Measurements from ENCODE around the gene ADCYAP1R1.

The ADCYAP1R1 gene

DNA sequence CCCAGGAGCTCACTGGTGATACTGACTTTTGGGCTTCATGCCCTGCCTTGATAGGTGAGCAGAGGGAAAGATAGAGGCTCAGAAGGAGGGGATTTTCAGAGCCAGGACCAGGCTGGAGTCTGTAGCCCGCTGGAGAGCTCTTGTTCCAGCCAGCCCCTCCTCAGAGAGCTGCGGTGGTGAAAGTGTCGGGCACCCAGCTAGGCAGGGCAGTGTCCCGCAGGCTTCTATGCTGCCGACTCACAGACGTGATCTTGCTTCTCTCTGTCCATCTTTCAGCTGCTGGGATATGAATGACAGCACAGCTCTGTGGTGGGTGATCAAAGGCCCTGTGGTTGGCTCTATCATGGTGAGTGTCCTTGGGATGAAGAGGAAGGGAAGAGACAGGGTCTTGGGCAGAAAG is 35.2 kb downstream of the ADCYAP1R1 start:
- DNase-seq (ENCODE audit: low read depth), result no peak

DNA sequence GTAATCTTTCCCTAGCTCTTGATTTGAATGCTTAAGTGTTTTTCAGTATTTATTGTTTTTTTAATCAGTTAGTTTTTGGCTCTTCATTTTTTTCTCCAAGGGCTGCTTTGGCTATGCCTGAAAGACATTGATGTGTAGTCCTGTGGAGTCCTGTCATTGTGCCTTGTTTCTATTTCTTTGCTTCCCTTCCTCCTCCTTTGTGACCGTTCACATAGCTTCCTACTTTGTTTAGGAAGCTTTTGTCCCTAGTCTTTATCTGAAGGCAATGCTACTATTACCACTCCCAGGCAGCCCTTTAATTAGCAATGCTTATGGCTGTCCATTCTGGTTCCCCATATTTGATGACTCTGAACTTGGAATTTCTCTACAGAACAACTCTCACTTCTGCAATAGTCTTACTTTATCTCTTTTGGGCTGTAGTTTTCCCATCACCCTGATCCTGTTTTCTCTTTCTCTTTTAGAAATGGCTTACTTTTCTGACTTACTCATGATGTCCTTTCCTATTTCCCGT is 39.9 kb downstream of the ADCYAP1R1 start:
- no peak for DNase-seq (ENCODE audit: low read depth)

- DNase-seq (ENCODE audit: low read depth), result no peak
These were observed 40.5 kb downstream of the ADCYAP1R1 start for GRCh38 chr7:31092606-31093005.

- no peak for DNase-seq (ENCODE audit: low read depth)
These were observed 41.2 kb downstream of the ADCYAP1R1 start for GRCh38 chr7:31093282-31093681.

GRCh38 chr7:31094271-31094670 is 42.2 kb downstream of the ADCYAP1R1 start:
- no peak for DNase-seq (ENCODE audit: low read depth)

- no peak for DNase-seq (ENCODE audit: low read depth)
These were observed 43.4 kb downstream of the ADCYAP1R1 start for GRCh38 chr7:31095286-31096197.

DNA sequence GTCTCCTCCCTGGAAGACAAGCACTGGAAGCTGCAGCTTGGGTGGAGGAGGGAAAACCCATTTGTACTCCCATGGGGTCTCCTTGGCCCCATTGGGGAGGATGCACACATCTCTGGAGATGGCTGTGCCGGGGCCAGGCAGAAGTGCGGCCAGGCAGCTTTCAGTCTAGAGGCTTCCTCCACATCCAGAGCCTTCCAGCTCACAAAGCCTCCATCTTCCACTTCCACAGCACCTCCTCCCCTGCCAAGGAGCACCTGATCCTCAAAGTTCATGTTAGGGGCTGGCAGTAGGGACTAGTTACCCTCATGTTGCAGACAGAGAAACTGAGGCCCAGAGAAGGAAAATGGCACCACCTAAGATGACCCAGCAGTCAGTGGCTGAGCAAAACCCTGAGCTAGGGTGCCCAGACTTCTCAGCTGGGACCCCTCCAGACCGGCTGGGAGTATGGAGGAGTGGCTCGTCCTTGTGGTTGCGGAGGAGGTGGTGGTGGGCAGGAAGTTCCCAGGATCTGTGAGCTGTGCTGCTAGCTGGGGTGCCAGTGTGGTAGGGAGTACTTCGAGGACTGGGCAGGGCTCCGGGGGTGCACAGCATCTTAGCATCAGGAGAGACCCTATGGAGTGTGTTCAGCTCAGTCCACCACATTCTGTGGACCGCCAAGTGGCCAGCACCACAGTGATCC is 44.2 kb downstream of the ADCYAP1R1 start:
- no peak for DNase-seq (ENCODE audit: low read depth)

- DNase-seq (ENCODE audit: low read depth), result no peak
These were observed 44.8 kb downstream of the ADCYAP1R1 start for GRCh38 chr7:31096877-31097258.

- no peak for DNase-seq (ENCODE audit: low read depth)
These were observed 46.7 kb downstream of the ADCYAP1R1 start for GRCh38 chr7:31098642-31099360.

DNA sequence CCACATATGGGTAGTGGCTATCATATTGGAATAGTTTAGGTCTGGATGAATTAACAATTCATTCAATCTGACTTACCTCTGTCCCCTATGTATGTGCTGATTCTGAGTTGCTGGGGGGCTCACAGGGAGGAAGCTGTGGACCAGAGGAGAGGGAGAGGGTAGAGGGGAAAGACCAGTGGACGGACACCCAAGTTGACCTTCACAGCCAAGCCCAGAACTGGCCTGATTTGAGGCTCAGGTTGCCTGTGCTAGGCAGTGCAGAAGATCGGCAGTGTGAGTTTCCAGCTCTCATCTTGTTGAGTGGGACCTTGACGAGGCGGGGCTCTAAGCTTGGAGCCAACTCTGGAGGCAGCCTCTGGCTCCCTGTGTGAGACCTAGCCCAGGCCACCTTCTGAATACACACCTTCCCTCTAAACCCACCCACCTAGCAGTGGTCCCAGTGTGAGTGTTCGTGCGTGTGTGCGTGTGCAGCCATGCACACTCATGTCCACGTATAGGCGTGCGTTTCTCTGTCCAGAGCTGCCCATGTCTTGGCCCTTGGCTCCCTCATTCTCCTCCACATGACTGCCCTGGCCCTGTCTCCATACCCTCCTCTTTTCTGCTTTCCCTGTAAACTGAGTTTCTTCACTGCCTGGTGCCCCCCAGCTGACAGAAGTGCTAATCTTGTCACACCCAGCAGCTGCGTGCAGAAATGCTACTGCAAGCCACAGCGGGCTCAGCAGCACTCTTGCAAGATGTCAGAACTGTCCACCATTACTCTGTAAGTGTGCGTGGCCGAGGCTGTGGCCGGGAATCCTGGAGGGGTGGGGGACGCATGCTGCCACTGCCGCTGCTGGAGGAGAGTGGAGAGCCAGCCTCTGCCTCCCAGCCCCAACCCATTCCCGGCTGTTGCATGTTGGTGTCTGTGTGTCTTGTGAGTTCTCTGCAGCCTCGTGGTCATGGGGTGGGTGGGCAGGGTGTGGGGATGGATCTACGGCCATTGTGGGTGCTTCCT is 47.6 kb downstream of the ADCYAP1R1 start:
- no peak for DNase-seq (ENCODE audit: low read depth)

DNA sequence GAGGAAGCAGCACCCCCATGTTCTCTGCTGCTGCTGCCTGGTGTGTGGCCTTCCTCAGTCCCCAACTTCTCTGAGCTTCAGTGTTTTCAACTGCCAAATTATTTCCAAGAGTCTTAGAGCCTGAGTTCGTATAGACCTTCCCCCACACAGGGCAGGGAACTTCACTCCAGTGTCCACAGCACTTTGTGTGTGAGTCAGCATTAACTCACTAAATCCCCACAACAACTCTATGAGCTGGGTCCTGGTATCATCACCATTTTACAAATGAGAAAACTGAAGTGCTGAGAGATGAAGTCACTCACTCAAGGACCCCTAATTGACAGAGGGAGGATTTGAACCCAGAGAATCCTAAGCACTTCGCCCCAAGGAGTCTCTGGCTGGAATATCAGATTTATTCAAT is 48.3 kb downstream of the ADCYAP1R1 start:
- peak; percentile 33 for DNase-seq (ENCODE audit: low read depth)

DNA sequence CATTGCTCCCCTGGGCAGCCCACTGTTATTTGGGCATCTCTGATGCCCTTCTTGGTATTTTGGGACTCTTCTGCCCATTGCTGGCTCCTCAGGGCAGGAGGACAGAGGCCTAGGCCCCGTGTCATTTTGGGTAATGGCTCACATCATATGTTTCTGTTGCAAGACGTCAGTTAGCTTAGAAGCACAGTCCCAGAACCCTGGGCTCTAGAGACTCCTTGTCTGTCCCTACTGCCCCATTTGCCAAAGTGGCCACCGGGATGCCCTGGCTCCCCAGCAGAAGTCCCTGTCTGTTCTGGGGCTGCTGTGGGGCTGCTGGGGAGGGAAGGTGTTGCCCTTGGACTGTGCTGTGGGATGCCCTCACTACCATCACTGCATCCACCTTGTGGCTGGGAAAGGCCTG is 48.8 kb downstream of the ADCYAP1R1 start:
- DNase-seq (ENCODE audit: low read depth), result no peak

- DNase-seq (ENCODE audit: low read depth), result no peak
These were observed 49.4 kb downstream of the ADCYAP1R1 start for GRCh38 chr7:31101544-31101943.

GRCh38 chr7:31102151-31102972 is 50.3 kb downstream of the ADCYAP1R1 start:
- no peak for DNase-seq (ENCODE audit: low read depth)

DNA sequence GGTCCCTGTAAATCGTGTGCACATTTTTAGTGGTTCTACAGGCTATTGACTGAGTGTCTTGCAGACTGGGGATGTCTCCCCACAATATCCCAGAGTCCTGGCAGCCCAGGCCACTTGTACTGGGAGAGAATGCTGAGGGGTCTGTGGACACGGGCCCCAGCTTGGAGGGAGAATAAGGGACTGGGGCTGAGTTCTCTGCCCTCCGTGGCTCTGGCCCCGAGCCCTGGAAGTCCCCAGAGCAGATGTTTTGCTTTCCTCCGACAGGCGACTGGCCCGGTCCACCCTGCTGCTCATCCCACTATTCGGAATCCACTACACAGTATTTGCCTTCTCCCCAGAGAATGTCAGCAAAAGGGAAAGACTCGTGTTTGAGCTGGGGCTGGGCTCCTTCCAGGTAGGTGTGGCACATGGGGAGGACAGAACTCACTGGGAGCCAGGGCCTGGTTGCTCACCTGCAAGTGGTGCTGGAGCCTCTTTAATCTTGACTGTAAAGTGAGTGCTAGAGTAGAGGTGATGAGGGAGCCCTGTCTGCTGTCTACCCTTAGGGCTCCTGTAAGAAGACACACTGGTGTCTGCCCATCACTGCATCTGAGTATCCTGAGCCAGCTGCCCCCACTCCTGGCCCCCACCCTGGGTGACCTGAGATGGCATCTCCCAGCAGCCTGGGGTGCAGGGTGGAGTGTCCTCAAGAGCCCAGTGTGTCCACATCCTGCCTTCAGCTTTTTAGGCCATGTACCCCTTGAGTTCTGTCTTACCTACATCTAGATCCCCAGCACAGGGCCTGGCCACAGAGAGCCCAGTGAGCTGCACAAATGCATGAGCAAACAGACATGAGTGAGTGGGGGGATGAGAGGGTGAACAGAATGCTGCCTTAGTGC is 51.1 kb downstream of the ADCYAP1R1 start:
- DNase-seq (ENCODE audit: low read depth), result no peak

DNA sequence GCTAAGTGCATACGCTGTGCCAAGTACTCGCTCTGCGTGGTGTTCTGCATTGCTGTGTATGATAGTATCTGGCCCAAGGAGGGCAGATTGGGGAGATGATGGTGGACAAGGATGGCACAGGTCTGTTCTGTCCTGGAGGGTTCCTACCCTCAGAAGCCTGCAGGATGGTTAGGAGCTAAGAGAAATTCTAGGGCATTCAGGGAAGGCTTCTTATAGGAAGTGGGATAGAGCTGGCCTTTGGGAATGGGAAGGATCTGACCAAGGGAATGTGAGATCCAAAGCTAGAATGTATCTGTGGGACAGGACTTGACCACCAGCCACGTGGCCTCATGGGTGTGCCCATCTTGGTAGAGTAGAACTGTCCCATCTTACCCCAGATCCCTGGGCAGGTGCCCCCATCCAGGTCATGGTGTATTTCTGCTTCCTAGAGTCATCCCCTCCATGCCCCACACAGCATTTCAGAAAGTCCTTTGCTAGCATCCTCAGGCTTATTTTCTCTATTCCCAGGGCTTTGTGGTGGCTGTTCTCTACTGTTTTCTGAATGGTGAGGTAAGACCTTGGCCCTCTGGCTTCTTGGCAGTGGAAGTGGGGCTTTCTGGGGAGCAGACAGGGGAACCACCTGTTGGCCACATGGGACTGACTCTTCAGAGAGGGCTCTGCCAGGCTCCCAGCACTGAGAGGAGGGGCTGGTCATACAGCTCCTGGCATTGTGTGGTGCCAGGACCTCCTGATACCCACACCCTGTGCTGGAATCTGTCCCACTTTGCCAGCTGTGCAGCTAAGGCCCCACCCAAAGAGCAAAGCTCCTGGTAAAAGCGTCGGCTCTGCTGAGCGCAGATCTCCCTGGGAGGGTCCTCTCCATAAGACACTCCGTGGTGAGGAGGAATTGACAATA is 52.5 kb downstream of the ADCYAP1R1 start:
- DNase-seq (ENCODE audit: low read depth), result no peak

GRCh38 chr7:31105256-31105950 is 53.3 kb downstream of the ADCYAP1R1 start:
- DNase-seq (ENCODE audit: low read depth), result no peak

Data from HS-5 (cell line).